ENCODE results near the gene LRRC36. TPM values are rescaled to one million over a fixed set of nuclear protein-coding genes. Genes with fewer than 3 reads are reported as not detected.
A peak's percentile ranks its signal among the peaks of the same experiment; 100 is the strongest.

The LRRC36 gene
- total and polyA plus RNA-seq, 2 of the 8 experiments (the other 6 are each of a cell fraction or from before 2014, with no cell fraction given): 0.15 TPM; not detected in 1

- H3K56ac ChIP-seq (replicated peaks; ENCODE audit: insufficient read length, low read depth, low read length): no peak overlapping the region
- H3K4me1 ChIP-seq (replicated peaks in 1 of 4; ENCODE audit: control insufficient read depth in 3 of 4, insufficient read depth in 4 of 4, low read length in 3 of 4): peaks cover 21 to 57% (median 45%) of the 10 kb centered on the region in 4 experiments
- H4K91ac ChIP-seq (replicated peaks; ENCODE audit: insufficient read length, low read length): peak overlapping the region; percentile 2
- H3K9me3 ChIP-seq (ENCODE audit: insufficient read depth in 2 of 2, low read depth in 1 of 2, low read length in 1 of 2): no peaks in the 10 kb centered on the region
- no peak overlapping the region for H2AFZ ChIP-seq (ENCODE audit: low read length)
- no peak overlapping the region for H3K4ac ChIP-seq (replicated peaks; ENCODE audit: insufficient read length, low read depth, low read length)
- H3K27ac ChIP-seq (ENCODE audit: low read depth, low read length): no peak overlapping the region
- no peak overlapping the region for H3K4me3 ChIP-seq (ENCODE audit: extremely low read depth in 1 of 4, insufficient read depth in 2 of 4, low read depth in 3 of 4, low read length in 4 of 4)
- no peak overlapping the region; a peak in 1 of 7 replicates for H3K9ac ChIP-seq (replicated peaks in 1 of 4; ENCODE audit: extremely low read depth in 1 of 4, low read depth in 3 of 4, low read length in 3 of 4)
- peaks cover 7% of the 10 kb centered on the region; the same call in 1 of the 2 replicates for H3K79me1 ChIP-seq (ENCODE audit: low read depth, low read length)
- peaks cover 17% of the 10 kb centered on the region; the same call in 1 of the 2 replicates for H3K23me2 ChIP-seq (ENCODE audit: low read depth, low read length)
- POLR2A ChIA-PET (ENCODE audit: partially characterized antibody): interaction anchor here (0.6 to 1.9 kb wide), 8 partner anchors 12 to 655 kb away, joined by 3 to 5 read pairs (median 4); no protein-coding TSS in a partner anchor
- no peak overlapping the region for H3K23ac ChIP-seq (ENCODE audit: insufficient read length)
- peak overlapping the region; percentile 89; the same call in 1 of the 2 replicates for H2BK15ac ChIP-seq (ENCODE audit: low read length)
- H2AK5ac ChIP-seq (ENCODE audit: low read depth, low read length): 0 out of 2 replicates have a peak overlapping the region, but pooled peaks have one; percentile 93
- H4K5ac ChIP-seq (ENCODE audit: insufficient read length, low read depth, low read length): no peak overlapping the region
- H2BK5ac ChIP-seq (ENCODE audit: low read depth, low read length): peak overlapping the region; percentile 50; the same call in 1 of the 2 replicates
- peaks cover 0 to under 1% (median 0%) of the 10 kb centered on the region in 4 experiments; a peak in 2 of 8 replicates for H3K36me3 ChIP-seq (ENCODE audit: control insufficient read depth in 2 of 4, insufficient read depth in 4 of 4, low read length in 3 of 4)
- H3K14ac ChIP-seq (ENCODE audit: insufficient read length): no peak overlapping the region
- no peak for FAIRE-seq
- CTCF ChIA-PET (ENCODE audit: partially characterized antibody): interaction anchor here (0.6 to 24.6 kb wide), 25 partner anchors 7 to 170 kb away, joined by 3 to 476 read pairs (median 5); partner anchors contain the start of genes ATP6V0D1, KCTD19, LRRC36 and TPPP3
- H3K79me2 ChIP-seq (ENCODE audit: control insufficient read depth in 1 of 2, insufficient read depth in 2 of 2, low read length in 2 of 2): no peaks in the 10 kb centered on the region; a peak in 1 of 4 replicates
- no peaks in the 10 kb centered on the region for H4K20me1 ChIP-seq (replicated peaks in 1 of 2; ENCODE audit: control insufficient read depth in 1 of 2, insufficient read depth in 2 of 2, low read length in 2 of 2)
- H3K27me3 ChIP-seq (replicated peaks in 1 of 4; ENCODE audit: control insufficient read depth in 3 of 4, extremely low read depth in 1 of 4, insufficient read depth in 3 of 4, low read length in 3 of 4): peaks cover 0 to 19% (median 15%) of the 10 kb centered on the region in 4 experiments; a peak in 6 of 7 replicates
- H4K8ac ChIP-seq (ENCODE audit: extremely low read depth, insufficient read depth, low read length): peak overlapping the region; percentile 26; the same call in 1 of the 2 replicates
- H2BK20ac ChIP-seq (ENCODE audit: low read length): peak overlapping the region; percentile 66
- peak overlapping the region; percentile 94; the same call in 1 of the 2 replicates for H2BK12ac ChIP-seq (ENCODE audit: low read depth, low read length)
- no peak overlapping the region; the same call in 1 of the 2 replicates for H3K18ac ChIP-seq (ENCODE audit: extremely low read depth, low read length)
- peak; percentile 71 to 90 for DNase-seq (ENCODE audit: low read depth in 1 of 2, low spot score in 2 of 2)
- no peak overlapping the region for H2BK120ac ChIP-seq (replicated peaks; ENCODE audit: low read depth, low read length)
- 30% methylated on average over 11 of the region's 11 CpGs; no CpG with 5 or more reads in 1 of the 2 experiments for WGBS, 2 experiments (ENCODE audit: extremely low coverage in 1 of 2, insufficient coverage in 1 of 2, insufficient read length in 1 of 2, insufficient replicate concordance in 2 of 2, low coverage in 1 of 2, low lambda C conversion rate in 2 of 2, missing lambda C conversion rate in 1 of 2)
- H3K4me2 ChIP-seq (ENCODE audit: insufficient read depth in 1 of 2, low read depth in 2 of 2, low read length in 2 of 2): no peak overlapping the region
- no peak for TF ChIP-seq CBX5 (IDR thresholded peaks at IDR 0.05; ENCODE audit: low read depth, low read length)
- TF ChIP-seq GABPA (IDR thresholded peaks at IDR 0.05; ENCODE audit: borderline replicate concordance, insufficient read depth, low read length): 0 out of 2 replicates have a peak, but pooled peaks have one; percentile 64
- no peak for TF ChIP-seq HDAC2 (IDR thresholded peaks at IDR 0.05; ENCODE audit: borderline replicate concordance in 1 of 2, low read depth in 2 of 2, low read length in 2 of 2)
- TF ChIP-seq SIN3A (conservative IDR thresholded peaks at IDR 0.05 in 1 of 2, IDR thresholded peaks at IDR 0.05 in 1 of 2; ENCODE audit: low read depth in 1 of 2, low read length in 2 of 2): 0 out of 4 replicates have a peak, but pooled peaks of 1 of the 2 experiments have one; percentile 24
- TF ChIP-seq CTBP2 (IDR thresholded peaks at IDR 0.05; ENCODE audit: borderline replicate concordance, insufficient read depth, insufficient read length, low read length): peak; percentile 22
- no peak for TF ChIP-seq POU5F1 (IDR thresholded peaks at IDR 0.05; ENCODE audit: low read depth, low read length)
- TF ChIP-seq CEBPB (IDR thresholded peaks at IDR 0.05; ENCODE audit: low read depth, low read length): no peak
- TF ChIP-seq NRF1 (IDR thresholded peaks at IDR 0.05; ENCODE audit: low read depth, low read length): no peak
- no peak for TF ChIP-seq SIRT6 (IDR thresholded peaks at IDR 0.05; ENCODE audit: low read length)
- no peak for TF ChIP-seq FOSL1 (IDR thresholded peaks at IDR 0.05; ENCODE audit: insufficient read depth, low read depth, low read length)
- TF ChIP-seq CHD1 (IDR thresholded peaks at IDR 0.05; ENCODE audit: low read depth, low read length): no peak
These were observed 101.6 kb downstream of the LRRC36 start for GRCh38 chr16:67428146-67428731.
